Measurements from ENCODE around the gene RERE. TPM values are rescaled to one million over a fixed set of nuclear protein-coding genes. Genes with fewer than 3 reads are reported as not detected.

Gene RERE
- total RNA-seq, 1 experiment from 2014 or later = 161 TPM

GRCh38 chr1:8754247-8754650, 63.2 kb downstream of the RERE start:
- TF ChIP-seq CREB1 (CRISPR knock-in tag; IDR thresholded peaks at IDR 0.05) = no peak
- no peak for TF ChIP-seq GRHL2 (CRISPR knock-in tag; IDR thresholded peaks at IDR 0.05; ENCODE audit: insufficient replicate concordance, severe bottlenecking)
- no peak for TF ChIP-seq ZSCAN18 (CRISPR knock-in tag; IDR thresholded peaks at IDR 0.05)
- TF ChIP-seq ZNF281 (CRISPR knock-in tag; IDR thresholded peaks at IDR 0.05) = no peak
- no peak for TF ChIP-seq ZNF396 (CRISPR knock-in tag; IDR thresholded peaks at IDR 0.05; ENCODE audit: borderline replicate concordance)
- no peak for DNase-seq (ENCODE audit: low spot score)
- no peak overlapping the region for H3K4me3 Mint-ChIP-seq
- ChIA-PET CTCF (interaction anchor here (1.1 to 1.8 kb wide), 2 partner anchors 35 to 95 kb away, joined by 4 to 15 read pairs; no protein-coding TSS in a partner anchor), POLR2A (no interaction called here)
- peak overlapping the region; percentile 47; the same call in 1 of the 2 replicates for H3K27ac Mint-ChIP-seq
- no peaks in the 10 kb centered on the region for H3K9me3 Mint-ChIP-seq
- no peaks in the 10 kb centered on the region for H3K27me3 Mint-ChIP-seq (ENCODE audit: low read depth)
- no peaks in the 10 kb centered on the region for H3K36me3 Mint-ChIP-seq
- H3K4me1 Mint-ChIP-seq = peaks cover 39% of the 10 kb centered on the region
- no peak for ATAC-seq

- ATAC-seq = no peak
- CTCF ChIA-PET = no interaction called here
- Mint-ChIP-seq H3K36me3 (no peaks in the 10 kb centered on the region), H3K27ac (no peak overlapping the region; the same call in 1 of the 2 replicates), H3K9me3 (no peaks in the 10 kb centered on the region), H3K4me3 (no peak overlapping the region), H3K27me3 (ENCODE audit: low read depth) (no peaks in the 10 kb centered on the region), H3K4me1 (peaks cover 39% of the 10 kb centered on the region)
- no peak for DNase-seq (ENCODE audit: low spot score)
- POLR2A ChIA-PET = no interaction called here
- TF ChIP-seq ATF3 (CRISPR knock-in tag; conservative IDR thresholded peaks at IDR 0.05) = no peak
- TF ChIP-seq PRRX2 (CRISPR knock-in tag; IDR thresholded peaks at IDR 0.05) = no peak
- TF ChIP-seq ZSCAN18 (CRISPR knock-in tag; IDR thresholded peaks at IDR 0.05) = no peak
- TF ChIP-seq NFYB (CRISPR knock-in tag; conservative IDR thresholded peaks at IDR 0.05; ENCODE audit: low read depth) = no peak
- TF ChIP-seq RORB (CRISPR knock-in tag; IDR thresholded peaks at IDR 0.05) = no peak
- TF ChIP-seq FOXK1 (CRISPR knock-in tag; IDR thresholded peaks at IDR 0.05) = no peak
- no peak for TF ChIP-seq ATF1 (CRISPR knock-in tag; IDR thresholded peaks at IDR 0.05)
- TF ChIP-seq ZBTB43 (CRISPR knock-in tag; IDR thresholded peaks at IDR 0.05) = no peak
- no peak for TF ChIP-seq ETV6 (CRISPR knock-in tag; IDR thresholded peaks at IDR 0.05)
- TF ChIP-seq JUN (CRISPR knock-in tag; IDR thresholded peaks at IDR 0.05) = no peak
- no peak for TF ChIP-seq OVOL2 (CRISPR knock-in tag; IDR thresholded peaks at IDR 0.05; ENCODE audit: borderline replicate concordance)
- no peak for TF ChIP-seq ZNF671 (CRISPR knock-in tag; IDR thresholded peaks at IDR 0.05)
- TF ChIP-seq ESRRA (CRISPR knock-in tag; IDR thresholded peaks at IDR 0.05; ENCODE audit: borderline replicate concordance) = no peak
- no peak for TF ChIP-seq NFE2L1 (CRISPR knock-in tag; IDR thresholded peaks at IDR 0.05)
- no peak for TF ChIP-seq AFF4 (CRISPR knock-in tag; IDR thresholded peaks at IDR 0.05; ENCODE audit: borderline replicate concordance)
Observed at GRCh38 chr1:8753736-8754135, 63.7 kb downstream of the RERE start.

Measured in WTC11 (cell line).